Measurements from ENCODE around the gene WNT3.

Gene WNT3

GRCh38 chr17:46818316-46818928 is at the start of gene WNT3:
Gene WNT3 (minus strand): TSS chr17:46818692. CDS start chr17:46818597, 95 bp downstream.
- DNase-seq (ENCODE audit: extremely low spot score): no peak
- POLR2A ChIA-PET: no interaction called here
- CTCF ChIA-PET: interaction anchor here (0.8 kb wide), 1 partner anchor 161 kb away, joined by 4 read pairs; the partner anchor contains the start of gene RPRML

GRCh38 chr17:46866747-46867146 is 48.3 kb upstream of the WNT3 start:
- no peak for TF ChIP-seq BHLHE40 (IDR thresholded peaks at IDR 0.05; ENCODE audit: borderline replicate concordance)
- no peak for TF ChIP-seq FOXK2 (IDR thresholded peaks at IDR 0.05)
- TF ChIP-seq, protein P1, sequence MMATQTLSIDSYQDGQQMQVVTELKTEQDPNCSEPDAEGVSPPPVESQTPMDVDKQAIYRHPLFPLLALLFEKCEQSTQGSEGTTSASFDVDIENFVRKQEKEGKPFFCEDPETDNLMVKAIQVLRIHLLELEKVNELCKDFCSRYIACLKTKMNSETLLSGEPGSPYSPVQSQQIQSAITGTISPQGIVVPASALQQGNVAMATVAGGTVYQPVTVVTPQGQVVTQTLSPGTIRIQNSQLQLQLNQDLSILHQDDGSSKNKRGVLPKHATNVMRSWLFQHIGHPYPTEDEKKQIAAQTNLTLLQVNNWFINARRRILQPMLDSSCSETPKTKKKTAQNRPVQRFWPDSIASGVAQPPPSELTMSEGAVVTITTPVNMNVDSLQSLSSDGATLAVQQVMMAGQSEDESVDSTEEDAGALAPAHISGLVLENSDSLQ (IDR thresholded peaks at IDR 0.05): no peak
- no peak for TF ChIP-seq NFRKB (IDR thresholded peaks at IDR 0.05)
- TF ChIP-seq HDGF (IDR thresholded peaks at IDR 0.05; ENCODE audit: borderline replicate concordance): no peak
- TF ChIP-seq FOXM1 (IDR thresholded peaks at IDR 0.05; ENCODE audit: borderline replicate concordance): no peak
- no peak for TF ChIP-seq TARDBP (IDR thresholded peaks at IDR 0.05)
- TF ChIP-seq SUZ12 (IDR thresholded peaks at IDR 0.05): no peak
- TF ChIP-seq LEF1 (IDR thresholded peaks at IDR 0.05; ENCODE audit: borderline replicate concordance): no peak
- no peak for TF ChIP-seq CTBP1 (IDR thresholded peaks at IDR 0.05; ENCODE audit: borderline replicate concordance)
- TF ChIP-seq L3MBTL2 (conservative IDR thresholded peaks at IDR 0.05): no peak
- no peak for TF ChIP-seq ZNF384 (IDR thresholded peaks at IDR 0.05)
- TF ChIP-seq FOXA1 (IDR thresholded peaks at IDR 0.05): no peak
- TF ChIP-seq ELF4 (IDR thresholded peaks at IDR 0.05): no peak
- TF ChIP-seq SP1 (IDR thresholded peaks at IDR 0.05): no peak
- TF ChIP-seq ARNT (IDR thresholded peaks at IDR 0.05): no peak
- DNase-seq (ENCODE audit: extremely low spot score): no peak
- CTCF ChIA-PET: no interaction called here
- POLR2A ChIA-PET: no interaction called here

More at GRCh38 chr17:46818316-46818928, at the start of gene WNT3:
- TF ChIP-seq FOXM1 (IDR thresholded peaks at IDR 0.05; ENCODE audit: borderline replicate concordance) (no peak), CTBP1 (IDR thresholded peaks at IDR 0.05; ENCODE audit: borderline replicate concordance) (no peak), HDGF (IDR thresholded peaks at IDR 0.05; ENCODE audit: borderline replicate concordance) (no peak), ELF4 (IDR thresholded peaks at IDR 0.05) (no peak), LEF1 (IDR thresholded peaks at IDR 0.05; ENCODE audit: borderline replicate concordance) (no peak), FOXA1 (IDR thresholded peaks at IDR 0.05) (no peak), SUZ12 (IDR thresholded peaks at IDR 0.05) (no peak), L3MBTL2 (conservative IDR thresholded peaks at IDR 0.05) (no peak)
- TF ChIP-seq, protein P1 (IDR thresholded peaks at IDR 0.05): no peak

DNA sequence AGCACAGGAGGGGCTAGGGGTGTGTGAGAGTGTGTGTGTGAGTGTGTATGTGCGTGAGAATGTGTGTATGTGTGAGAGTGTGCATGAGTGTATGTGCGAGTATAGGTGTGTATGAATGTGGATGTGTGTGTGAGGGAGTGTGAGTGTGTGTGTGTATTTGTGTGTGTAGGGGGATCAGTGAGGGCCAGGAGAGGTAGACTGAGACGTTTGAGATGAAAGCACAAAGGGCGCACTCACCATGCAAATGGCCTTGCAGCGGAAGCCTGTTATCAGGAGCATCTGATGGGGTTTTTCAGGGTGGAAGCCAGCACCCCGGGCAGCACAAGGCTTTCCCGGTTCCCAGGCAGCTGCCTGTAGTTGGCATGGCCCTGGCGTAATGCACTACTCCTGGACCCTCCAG is 47.8 kb upstream of the WNT3 start:
- DNase-seq (ENCODE audit: extremely low spot score): no peak
- ChIA-PET POLR2A (no interaction called here), CTCF (no interaction called here)
- TF ChIP-seq, protein P1 (IDR thresholded peaks at IDR 0.05): no peak
- no peak for TF ChIP-seq BHLHE40 (IDR thresholded peaks at IDR 0.05; ENCODE audit: borderline replicate concordance)
- TF ChIP-seq TARDBP (IDR thresholded peaks at IDR 0.05): no peak
- no peak for TF ChIP-seq LEF1 (IDR thresholded peaks at IDR 0.05; ENCODE audit: borderline replicate concordance)
- TF ChIP-seq HDGF (IDR thresholded peaks at IDR 0.05; ENCODE audit: borderline replicate concordance): no peak
- no peak for TF ChIP-seq ZNF384 (IDR thresholded peaks at IDR 0.05)
- TF ChIP-seq ARNT (IDR thresholded peaks at IDR 0.05): no peak
- TF ChIP-seq CTBP1 (IDR thresholded peaks at IDR 0.05; ENCODE audit: borderline replicate concordance): no peak
- no peak for TF ChIP-seq ELF4 (IDR thresholded peaks at IDR 0.05)
- TF ChIP-seq SP1 (IDR thresholded peaks at IDR 0.05): no peak
- TF ChIP-seq SUZ12 (IDR thresholded peaks at IDR 0.05): no peak
- TF ChIP-seq FOXA1 (IDR thresholded peaks at IDR 0.05): no peak

DNA sequence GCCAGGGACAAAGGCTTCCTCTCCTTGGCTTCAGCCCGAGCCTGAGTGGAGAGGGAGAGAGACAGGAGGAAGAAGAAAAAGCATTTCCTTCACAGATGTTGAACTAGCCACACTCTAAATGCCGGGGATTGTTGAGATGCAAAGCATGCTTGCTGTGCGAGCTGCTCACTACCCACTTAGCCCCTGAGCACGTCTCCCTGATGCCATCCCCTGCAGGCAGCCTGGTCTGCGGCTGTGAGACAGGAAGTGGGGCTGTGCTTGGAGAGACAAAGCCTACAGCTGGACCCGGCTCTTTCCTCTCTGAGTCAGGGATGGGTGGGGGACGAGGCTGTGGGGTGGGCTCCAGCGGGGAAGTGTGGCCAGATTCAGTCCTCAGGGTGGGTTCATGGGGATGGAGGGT is 46.6 kb upstream of the WNT3 start:
- POLR2A ChIA-PET: no interaction called here
- TF ChIP-seq ELF4 (IDR thresholded peaks at IDR 0.05): no peak
- TF ChIP-seq L3MBTL2 (conservative IDR thresholded peaks at IDR 0.05): no peak
- TF ChIP-seq SUZ12 (IDR thresholded peaks at IDR 0.05): no peak
- TF ChIP-seq ZNF384 (IDR thresholded peaks at IDR 0.05): no peak
- no peak for TF ChIP-seq FOXM1 (IDR thresholded peaks at IDR 0.05; ENCODE audit: borderline replicate concordance)
- no peak for TF ChIP-seq LEF1 (IDR thresholded peaks at IDR 0.05; ENCODE audit: borderline replicate concordance)
- no peak for TF ChIP-seq HDGF (IDR thresholded peaks at IDR 0.05; ENCODE audit: borderline replicate concordance)
- TF ChIP-seq TARDBP (IDR thresholded peaks at IDR 0.05): no peak
- no peak for TF ChIP-seq NFRKB (IDR thresholded peaks at IDR 0.05)
- TF ChIP-seq ARNT (IDR thresholded peaks at IDR 0.05): no peak
- TF ChIP-seq, protein P1 (IDR thresholded peaks at IDR 0.05): no peak
- no peak for TF ChIP-seq FOXA1 (IDR thresholded peaks at IDR 0.05)
- DNase-seq (ENCODE audit: extremely low spot score): no peak
- CTCF ChIA-PET: no interaction called here

DNA sequence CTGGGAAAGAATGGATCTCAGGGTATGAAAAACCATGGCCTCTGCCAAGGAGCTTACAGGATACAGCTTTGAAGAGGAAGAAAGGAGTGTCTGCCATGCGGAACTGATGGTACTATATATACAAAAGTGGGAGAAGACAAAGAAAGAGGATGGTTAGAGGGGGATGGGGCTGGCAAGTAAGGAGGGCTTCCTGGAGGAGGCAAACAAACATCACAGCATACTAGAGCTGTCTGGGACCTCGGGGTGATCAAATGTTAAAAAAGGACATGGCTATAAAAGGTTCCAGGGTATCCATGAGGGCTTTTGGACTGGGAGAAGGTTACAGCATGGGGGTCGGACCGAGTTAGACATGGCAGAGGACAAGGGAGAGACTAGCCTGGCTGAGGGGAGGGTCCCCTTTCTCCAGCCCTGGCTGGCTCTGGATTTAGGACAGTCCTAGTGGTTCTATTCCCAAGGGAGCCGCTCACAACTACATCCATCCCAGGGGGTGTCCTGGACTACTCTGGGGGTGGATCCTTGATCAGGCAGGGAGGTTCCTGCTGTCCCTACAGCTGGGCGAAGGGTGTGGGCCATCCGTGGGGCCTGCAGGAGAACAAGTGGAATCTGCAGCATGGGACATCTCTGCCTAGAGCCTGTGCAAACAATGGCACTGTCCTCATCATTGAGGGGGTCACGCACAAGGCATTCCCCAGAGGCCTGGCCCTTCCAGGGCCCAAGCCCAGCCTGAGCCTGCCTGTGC is 45.1 kb upstream of the WNT3 start:
- DNase-seq (ENCODE audit: extremely low spot score): no peak
- POLR2A ChIA-PET: no interaction called here
- CTCF ChIA-PET: no interaction called here
- TF ChIP-seq NFRKB (IDR thresholded peaks at IDR 0.05) (no peak), FOXK2 (IDR thresholded peaks at IDR 0.05) (no peak), SUZ12 (IDR thresholded peaks at IDR 0.05) (no peak), L3MBTL2 (conservative IDR thresholded peaks at IDR 0.05) (no peak), TARDBP (IDR thresholded peaks at IDR 0.05) (no peak), ZNF384 (IDR thresholded peaks at IDR 0.05) (no peak), FOXM1 (IDR thresholded peaks at IDR 0.05; ENCODE audit: borderline replicate concordance) (no peak), CTBP1 (IDR thresholded peaks at IDR 0.05; ENCODE audit: borderline replicate concordance) (no peak), FOXA1 (IDR thresholded peaks at IDR 0.05) (no peak), LEF1 (IDR thresholded peaks at IDR 0.05; ENCODE audit: borderline replicate concordance) (no peak), SP1 (IDR thresholded peaks at IDR 0.05) (no peak), ARNT (IDR thresholded peaks at IDR 0.05) (no peak), ELF4 (IDR thresholded peaks at IDR 0.05) (no peak), BHLHE40 (IDR thresholded peaks at IDR 0.05; ENCODE audit: borderline replicate concordance) (no peak)
- TF ChIP-seq, protein P1 (IDR thresholded peaks at IDR 0.05): no peak

Measured in HEK293T (cell line).